Activated CD4-positive, alpha-beta T cell treated with anti-CD3 and anti-CD28 coated beads for 36 hours (primary cell): ENCODE results near the gene SLC12A3. TPM values are rescaled to one million over a fixed set of nuclear protein-coding genes. Genes with fewer than 3 reads are reported as not detected.
"Not testable (repeated sequence)": the region's sequence is repeated elsewhere in the genome, so short reads cannot be mapped to it uniquely, and the experiment has no call there.

Source experiments
- ATAC-seq: fragments of 200-7000 bp; cut with Tn5 transposase; one replicate; pipeline ENCODE4 v1.10.0; 2021; ENCODE audit warnings: mild to moderate bottlenecking, moderate library complexity
- CTCF ChIA-PET: fragments of 350-600 bp; sonication (Branson Sonifier 250); formaldehyde crosslinking; loops from one replicate; lab custom pipeline; 2021; ENCODE audit warnings: antibody characterized with exemption; lab: Charles Lee
- POLR2A ChIA-PET: fragments of 350-600 bp; sonication (Branson Sonifier 250); formaldehyde crosslinking; loops from one replicate; lab custom pipeline; 2021; ENCODE audit warnings: antibody characterized with exemption, inconsistent platforms; lab: Charles Lee
- DNase-seq: peaks from one replicate; pipeline ENCODE4 v3.0.0-alpha.2; 2020
- H3K27ac Mint-ChIP-seq: one replicate; pipeline ENCODE4 v1.8.0; 2021; ENCODE audit warnings: mixed read lengths
- H3K27me3 Mint-ChIP-seq: one replicate; pipeline ENCODE4 v1.8.0; 2021; ENCODE audit warnings: mixed read lengths
- H3K36me3 Mint-ChIP-seq: one replicate; pipeline ENCODE4 v1.8.0; 2021; ENCODE audit warnings: low read depth, mixed read lengths
- H3K4me1 Mint-ChIP-seq: one replicate; pipeline ENCODE4 v1.8.0; 2021; ENCODE audit warnings: mixed read lengths
- H3K4me3 Mint-ChIP-seq: one replicate; pipeline ENCODE4 v1.8.0; 2021; ENCODE audit warnings: mild to moderate bottlenecking, moderate library complexity, mixed read lengths
- H3K9me3 Mint-ChIP-seq: one replicate; pipeline ENCODE4 v1.8.0; 2021; ENCODE audit warnings: low read depth, mixed read lengths
- intact Hi-C, 2 experiments: fragments of 100-400 bp; cut with DNase I in 1 of 2; cut with micrococcal nuclease in 1 of 2; formaldehyde crosslinking; loops; one replicate each; pipeline versions ENCODE4 v1.14.2 to v1.15.1; 2022 to 2024; cut with DNase I, micrococcal nuclease
- total RNA-seq, 2 experiments: library from RNA; stranded (reverse); gene quantifications; one replicate each; pipeline ENCODE4 v1.2.3, GENCODE V29; 2021

Gene SLC12A3
- total RNA-seq, 2 experiments from 2014 or later, result not detected

- no peaks in the 10 kb centered on the region for H3K27me3 Mint-ChIP-seq
- H3K36me3 Mint-ChIP-seq, result no peaks in the 10 kb centered on the region
- no peak for ATAC-seq
- DNase-seq, result no peak
- H3K9me3 Mint-ChIP-seq, result no peaks in the 10 kb centered on the region
- H3K4me3 Mint-ChIP-seq, result no peak overlapping the region
- H3K4me1 Mint-ChIP-seq, result no peaks in the 10 kb centered on the region
- H3K27ac Mint-ChIP-seq, result no peak overlapping the region
- CTCF ChIA-PET, result no interaction called here
- POLR2A ChIA-PET, result no interaction called here
- intact Hi-C loops, result no loop called here
These were observed 15.7 kb downstream of the SLC12A3 start for GRCh38 chr16:56880685-56881084.

DNA sequence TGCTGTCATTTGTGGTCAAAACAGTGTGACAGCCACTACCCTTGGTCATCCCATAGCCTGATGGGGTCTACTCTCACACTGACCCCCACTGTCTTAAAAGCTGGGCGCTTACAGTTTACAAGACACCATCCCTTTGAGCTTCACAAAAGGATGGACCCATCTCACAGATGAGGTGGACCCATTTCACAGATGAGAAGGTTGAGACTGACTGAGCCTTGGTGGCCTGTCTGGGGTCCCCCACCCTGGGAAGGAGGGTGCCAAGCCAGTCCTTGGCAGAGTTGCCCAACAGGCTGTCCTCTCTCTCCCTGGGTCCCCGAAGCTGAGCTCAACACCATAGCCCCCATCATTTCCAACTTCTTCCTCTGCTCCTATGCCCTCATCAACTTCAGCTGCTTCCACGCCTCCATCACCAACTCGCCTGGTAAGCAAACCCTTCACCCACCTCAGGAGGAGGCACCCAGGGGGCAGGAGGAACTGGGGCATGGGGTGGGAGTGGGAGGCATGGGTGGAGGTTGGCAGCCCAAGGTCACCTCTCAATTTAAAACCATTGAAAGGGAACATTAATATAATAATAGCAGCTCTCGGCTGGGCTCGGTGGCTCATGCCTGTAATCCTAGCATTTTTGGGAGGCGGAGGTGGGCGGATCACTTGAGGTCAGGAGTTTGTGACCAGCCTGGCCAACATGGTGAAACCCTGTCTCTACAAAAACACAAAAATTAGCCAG lies 17.2 kb downstream of the SLC12A3 start:
- ChIA-PET CTCF (interaction anchor here (0.6 kb wide), 2 partner anchors 21 to 93 kb away, joined by 3 read pairs; no protein-coding TSS in a partner anchor), POLR2A (no interaction called here)
- intact Hi-C loops, result no loop called here

DNA sequence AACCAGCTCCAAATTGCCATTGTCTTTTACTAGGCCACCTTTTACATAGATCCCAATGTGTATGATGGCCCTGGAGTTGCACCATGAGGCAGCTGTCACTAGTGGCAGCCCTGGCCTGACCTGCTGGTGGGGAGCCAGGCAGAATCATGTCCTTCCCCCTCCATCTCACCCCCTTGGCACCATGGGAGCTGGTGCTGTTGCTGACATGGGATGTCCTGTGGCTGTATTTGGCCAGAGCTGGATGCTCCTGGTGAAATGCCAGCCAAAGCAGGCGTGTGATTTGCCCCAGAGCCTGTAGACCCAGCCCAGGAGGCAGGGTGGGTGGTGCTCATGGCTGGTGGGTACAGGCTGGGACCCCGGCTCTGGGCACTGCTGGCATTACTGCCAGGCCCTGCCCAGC lies 18.6 kb downstream of the SLC12A3 start:
- POLR2A ChIA-PET, result no interaction called here
- DNase-seq, result no peak
- Mint-ChIP-seq H3K4me1 (no peaks in the 10 kb centered on the region), H3K27me3 (no peaks in the 10 kb centered on the region), H3K4me3 (no peak overlapping the region), H3K9me3 (no peaks in the 10 kb centered on the region), H3K36me3 (no peaks in the 10 kb centered on the region), H3K27ac (no peak overlapping the region)
- ATAC-seq, result no peak
- CTCF ChIA-PET, result no interaction called here
- intact Hi-C loops, result no loop called here

More for the DNA sequence above, 17.2 kb downstream of the SLC12A3 start:
- no peak for DNase-seq
- no peaks in the 10 kb centered on the region for H3K9me3 Mint-ChIP-seq
- H3K27me3 Mint-ChIP-seq, result no peaks in the 10 kb centered on the region
- H3K36me3 Mint-ChIP-seq, result no peaks in the 10 kb centered on the region
- no peaks in the 10 kb centered on the region for H3K4me1 Mint-ChIP-seq
- no peak for ATAC-seq
- no peak overlapping the region for H3K4me3 Mint-ChIP-seq
- H3K27ac Mint-ChIP-seq, result no peak overlapping the region

- no peak overlapping the region for H3K27ac Mint-ChIP-seq
- DNase-seq (no peak), ATAC-seq (no peak)
- H3K9me3 Mint-ChIP-seq, result no peaks in the 10 kb centered on the region
- no peaks in the 10 kb centered on the region for H3K4me1 Mint-ChIP-seq
- intact Hi-C loops, result no loop called here
- ChIA-PET CTCF (no interaction called here), POLR2A (no interaction called here)
- H3K36me3 Mint-ChIP-seq, result no peaks in the 10 kb centered on the region
- H3K27me3 Mint-ChIP-seq, result no peaks in the 10 kb centered on the region
- no peak overlapping the region for H3K4me3 Mint-ChIP-seq
These were observed 19.1 kb downstream of the SLC12A3 start for GRCh38 chr16:56884026-56884582.

- H3K9me3 Mint-ChIP-seq, H3K36me3 Mint-ChIP-seq, H3K4me3 Mint-ChIP-seq, intact Hi-C loops, ATAC-seq, H3K4me1 Mint-ChIP-seq, H3K27me3 Mint-ChIP-seq, CTCF ChIA-PET, POLR2A ChIA-PET, DNase-seq, H3K27ac Mint-ChIP-seq: not testable (repeated sequence)
These were observed 19.9 kb downstream of the SLC12A3 start for GRCh38 chr16:56884929-56885328.

GRCh38 chr16:56885446-56886162 lies 20.6 kb downstream of the SLC12A3 start:
- POLR2A ChIA-PET, result no interaction called here
- intact Hi-C loops, result no loop called here
- no peaks in the 10 kb centered on the region for H3K9me3 Mint-ChIP-seq

DNA sequence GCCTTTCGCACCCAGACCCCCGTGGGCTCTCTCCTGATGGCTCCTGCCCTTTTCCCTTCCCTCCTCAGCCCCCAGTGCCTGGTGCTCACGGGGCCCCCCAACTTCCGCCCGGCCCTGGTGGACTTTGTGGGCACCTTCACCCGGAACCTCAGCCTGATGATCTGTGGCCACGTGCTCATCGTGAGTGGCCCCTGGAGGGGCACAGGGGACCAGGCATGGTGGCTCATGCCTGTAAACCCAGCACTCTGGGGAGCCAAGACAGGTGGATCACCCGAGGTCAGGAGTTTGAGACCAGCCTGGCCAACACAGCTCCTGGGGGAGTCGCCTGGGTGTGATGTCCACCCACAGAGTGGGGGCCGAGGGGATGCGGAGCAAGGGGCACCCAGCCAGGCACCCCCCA lies 21.3 kb downstream of the SLC12A3 start:
- DNase-seq (no peak), ATAC-seq (no peak)
- Mint-ChIP-seq H3K4me3 (no peak overlapping the region), H3K27ac (no peak overlapping the region), H3K9me3 (no peaks in the 10 kb centered on the region), H3K36me3 (no peaks in the 10 kb centered on the region), H3K4me1 (no peaks in the 10 kb centered on the region), H3K27me3 (no peaks in the 10 kb centered on the region)
- CTCF ChIA-PET, result no interaction called here
- intact Hi-C loops, result no loop called here
- POLR2A ChIA-PET, result no interaction called here

More at GRCh38 chr16:56885446-56886162, 20.6 kb downstream of the SLC12A3 start:
- no peaks in the 10 kb centered on the region for H3K27me3 Mint-ChIP-seq
- DNase-seq (no peak), ATAC-seq (no peak)
- no peak overlapping the region for H3K4me3 Mint-ChIP-seq
- no peak overlapping the region for H3K27ac Mint-ChIP-seq
- no peaks in the 10 kb centered on the region for H3K4me1 Mint-ChIP-seq
- H3K36me3 Mint-ChIP-seq, result no peaks in the 10 kb centered on the region
- CTCF ChIA-PET, result no interaction called here

- Mint-ChIP-seq H3K4me1 (no peaks in the 10 kb centered on the region), H3K4me3 (no peak overlapping the region), H3K27ac (no peak overlapping the region), H3K27me3 (no peaks in the 10 kb centered on the region), H3K9me3 (no peaks in the 10 kb centered on the region), H3K36me3 (no peaks in the 10 kb centered on the region)
- intact Hi-C loops, result no loop called here
- ChIA-PET CTCF (interaction anchor here (1.0 kb wide), 1 partner anchor 11 kb away, joined by 3 read pairs; no protein-coding TSS in a partner anchor), POLR2A (no interaction called here)
- DNase-seq, result no peak
- ATAC-seq, result no peak
These were observed 21.8 kb downstream of the SLC12A3 start for GRCh38 chr16:56886826-56887225.

- H3K27me3 Mint-ChIP-seq, result no peaks in the 10 kb centered on the region
- ATAC-seq, result no peak
- no peak for DNase-seq
- no peak overlapping the region for H3K4me3 Mint-ChIP-seq
- no peak overlapping the region for H3K27ac Mint-ChIP-seq
- intact Hi-C loops, result no loop called here
- no peaks in the 10 kb centered on the region for H3K36me3 Mint-ChIP-seq
- ChIA-PET CTCF (interaction anchor here (1.1 kb wide), 1 partner anchor 75 kb away, joined by 4 read pairs; no protein-coding TSS in a partner anchor), POLR2A (no interaction called here)
- H3K4me1 Mint-ChIP-seq, result no peaks in the 10 kb centered on the region
- no peaks in the 10 kb centered on the region for H3K9me3 Mint-ChIP-seq
These were observed 23.8 kb downstream of the SLC12A3 start for GRCh38 chr16:56888806-56889205.

- ChIA-PET CTCF (interaction anchor here (1.1 kb wide), 1 partner anchor 75 kb away, joined by 4 read pairs; no protein-coding TSS in a partner anchor), POLR2A (no interaction called here)
- H3K27me3 Mint-ChIP-seq, result no peaks in the 10 kb centered on the region
- H3K4me1 Mint-ChIP-seq, result no peaks in the 10 kb centered on the region
- ATAC-seq (no peak), DNase-seq (no peak)
- H3K27ac Mint-ChIP-seq, result no peak overlapping the region
- H3K36me3 Mint-ChIP-seq, result no peaks in the 10 kb centered on the region
- H3K9me3 Mint-ChIP-seq, result no peaks in the 10 kb centered on the region
- no peak overlapping the region for H3K4me3 Mint-ChIP-seq
- intact Hi-C loops, result no loop called here
These were observed 24.2 kb downstream of the SLC12A3 start for GRCh38 chr16:56889206-56889605.

DNA sequence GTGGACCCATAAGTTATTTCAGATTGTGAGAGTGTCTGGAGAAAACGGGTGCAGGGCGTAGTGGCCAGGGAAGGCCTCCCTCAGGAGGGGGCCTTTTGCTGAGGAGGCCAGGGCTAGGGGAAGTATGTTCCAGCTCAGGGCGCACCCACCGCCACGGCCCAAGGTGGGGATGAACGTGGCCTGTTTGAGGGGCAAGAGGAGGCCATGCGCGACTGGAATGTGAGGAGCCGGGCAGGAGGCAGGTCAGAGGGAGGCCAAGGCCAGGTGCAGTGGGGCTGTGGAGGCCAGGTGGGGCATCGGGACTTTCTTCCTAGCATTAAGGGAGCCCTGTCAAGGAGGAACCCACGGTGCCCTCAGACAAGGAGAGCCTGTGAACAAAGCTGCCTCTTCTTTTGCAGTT lies 26.7 kb downstream of the SLC12A3 start:
- H3K4me3 Mint-ChIP-seq, result no peak overlapping the region
- no peak overlapping the region for H3K27ac Mint-ChIP-seq
- no peaks in the 10 kb centered on the region for H3K9me3 Mint-ChIP-seq
- ChIA-PET POLR2A (no interaction called here), CTCF (interaction anchor here (0.6 kb wide), 1 partner anchor 114 kb away, joined by 4 read pairs; no protein-coding TSS in a partner anchor)
- intact Hi-C loops, result no loop called here
- H3K36me3 Mint-ChIP-seq, result no peaks in the 10 kb centered on the region
- H3K4me1 Mint-ChIP-seq, result no peaks in the 10 kb centered on the region
- H3K27me3 Mint-ChIP-seq, result no peaks in the 10 kb centered on the region
- ATAC-seq, result no peak
- DNase-seq, result no peak
